ENCODE measurements around the gene MBOAT7. TPM values are rescaled to one million over a fixed set of nuclear protein-coding genes. Genes with fewer than 3 reads are reported as not detected.
"Not testable (repeated sequence)": the region's sequence is repeated elsewhere in the genome, so short reads cannot be mapped to it uniquely, and the experiment has no call there.

The MBOAT7 gene
- total RNA-seq, 1 experiment from 2014 or later = 100 TPM

GRCh38 chr19:54229146-54229545 is 39.8 kb upstream of the MBOAT7 start:
- peaks cover 2 to 3% of the 10 kb centered on the region in 2 experiments; a peak in 3 of 4 replicates for H3K4me1 Mint-ChIP-seq
- H2AK5ac ChIP-seq (ENCODE audit: insufficient read length, low read length) = no peak overlapping the region
- no peaks in the 10 kb centered on the region for H3K23me2 ChIP-seq (ENCODE audit: insufficient read length, low read depth, low read length, poor library complexity, severe bottlenecking)
- no peaks in the 10 kb centered on the region for H3K79me2 ChIP-seq (ENCODE audit: insufficient read depth, low read length)
- H2BK12ac ChIP-seq (ENCODE audit: insufficient read length, low read depth, low read length) = no peak overlapping the region
- H3K9ac ChIP-seq (ENCODE audit: extremely low read depth, insufficient read length, low read length) = no peak overlapping the region
- no peak overlapping the region for H3K4me3 Mint-ChIP-seq
- no peak overlapping the region for H4K8ac ChIP-seq (replicated peaks; ENCODE audit: insufficient read length, low read depth, low read length)
- no peaks in the 10 kb centered on the region for H3K36me3 Mint-ChIP-seq (ENCODE audit: insufficient read depth in 1 of 3, low read depth in 3 of 3)
- H2BK15ac ChIP-seq (ENCODE audit: low read depth, low read length) = no peak overlapping the region
- peaks cover 16 to 19% of the 10 kb centered on the region in 2 experiments for H3K9me3 Mint-ChIP-seq
- DNase-seq = no peak
- H3T11ph ChIP-seq (ENCODE audit: low read length) = no peak overlapping the region
- no peak overlapping the region for H3K56ac ChIP-seq (ENCODE audit: insufficient read length, low read depth, low read length)
- H3K23ac ChIP-seq (ENCODE audit: insufficient read length, low read depth, low read length) = no peak overlapping the region
- no peak overlapping the region for H2BK20ac ChIP-seq (ENCODE audit: low read depth, low read length, poor library complexity, severe bottlenecking)
- no peak overlapping the region for H3K14ac ChIP-seq (ENCODE audit: insufficient read depth, low read length)
- no CpG with 5 or more reads among the region's 8 CpGs for WGBS (ENCODE audit: extremely low coverage, insufficient read length, low lambda C conversion rate)
- H4K5ac ChIP-seq (ENCODE audit: insufficient read length, low read depth, low read length) = no peak overlapping the region
- H3K79me1 ChIP-seq (ENCODE audit: insufficient read depth, low read depth, low read length, poor library complexity, severe bottlenecking) = no peaks in the 10 kb centered on the region
- H2AFZ ChIP-seq (ENCODE audit: low read length) = no peak overlapping the region
- no peak overlapping the region for H3K18ac ChIP-seq (ENCODE audit: insufficient read length, low read depth, low read length)
- no peak overlapping the region for H4K91ac ChIP-seq (ENCODE audit: insufficient read length, low read depth, low read length)
- no peak overlapping the region for H3K4ac ChIP-seq (ENCODE audit: low read depth, low read length)
- H3K4me1 ChIP-seq (ENCODE audit: insufficient read depth, low read length) = no peaks in the 10 kb centered on the region
- TF ChIP-seq CTCF (conservative IDR thresholded peaks at IDR 0.05) = no peak
- peaks cover 68% of the 10 kb centered on the region for H3K27me3 Mint-ChIP-seq (ENCODE audit: low read depth)
- H3K27me3 ChIP-seq (ENCODE audit: insufficient read depth, low read length) = peaks cover under 1% of the 10 kb centered on the region; the same call in 1 of the 2 replicates
- H3K27ac Mint-ChIP-seq = no peak overlapping the region; a peak in 1 of 7 replicates
- no peak overlapping the region for H3K4me2 ChIP-seq (ENCODE audit: insufficient read depth, insufficient read length, low read length)
- H2BK120ac ChIP-seq (ENCODE audit: low read depth, low read length, poor library complexity, severe bottlenecking) = no peak overlapping the region
- H4K20me1 ChIP-seq (ENCODE audit: control insufficient read depth, insufficient read depth, insufficient read length) = no peaks in the 10 kb centered on the region
- H3K9me3 ChIP-seq (ENCODE audit: control insufficient read depth, low read depth, low read length) = no peaks in the 10 kb centered on the region
- no peak overlapping the region for H3K27ac ChIP-seq (ENCODE audit: insufficient read length, low read depth, low read length)
- no peak overlapping the region for H2BK5ac ChIP-seq (ENCODE audit: insufficient read length, low read length)

GRCh38 chr19:54224619-54225018 is 35.2 kb upstream of the MBOAT7 start:
- H3K14ac ChIP-seq (ENCODE audit: insufficient read depth, low read length); H2BK12ac ChIP-seq (ENCODE audit: insufficient read length, low read depth, low read length); H3K9me3 ChIP-seq (ENCODE audit: control insufficient read depth, low read depth, low read length); H3K4me3 Mint-ChIP-seq; H3K4me2 ChIP-seq (ENCODE audit: insufficient read depth, insufficient read length, low read length); H3K9ac ChIP-seq (ENCODE audit: extremely low read depth, insufficient read length, low read length); H2AFZ ChIP-seq (ENCODE audit: low read length); H3K4ac ChIP-seq (ENCODE audit: low read depth, low read length); H3K23ac ChIP-seq (ENCODE audit: insufficient read length, low read depth, low read length); H4K20me1 ChIP-seq (ENCODE audit: control insufficient read depth, insufficient read depth, insufficient read length); H3K4me1 ChIP-seq (ENCODE audit: insufficient read depth, low read length); H4K8ac ChIP-seq (replicated peaks; ENCODE audit: insufficient read length, low read depth, low read length); H2BK120ac ChIP-seq (ENCODE audit: low read depth, low read length, poor library complexity, severe bottlenecking); H3K4me1 Mint-ChIP-seq; H3K79me1 ChIP-seq (ENCODE audit: insufficient read depth, low read depth, low read length, poor library complexity, severe bottlenecking); H3K27ac ChIP-seq (ENCODE audit: insufficient read length, low read depth, low read length); H2BK5ac ChIP-seq (ENCODE audit: insufficient read length, low read length); H4K91ac ChIP-seq (ENCODE audit: insufficient read length, low read depth, low read length); H4K5ac ChIP-seq (ENCODE audit: insufficient read length, low read depth, low read length); H3K23me2 ChIP-seq (ENCODE audit: insufficient read length, low read depth, low read length, poor library complexity, severe bottlenecking); H3K56ac ChIP-seq (ENCODE audit: insufficient read length, low read depth, low read length); DNase-seq; H3K18ac ChIP-seq (ENCODE audit: insufficient read length, low read depth, low read length); H2BK15ac ChIP-seq (ENCODE audit: low read depth, low read length); H2BK20ac ChIP-seq (ENCODE audit: low read depth, low read length, poor library complexity, severe bottlenecking); H3K27me3 ChIP-seq (ENCODE audit: insufficient read depth, low read length); H3K27ac Mint-ChIP-seq; H2AK5ac ChIP-seq (ENCODE audit: insufficient read length, low read length); H3K79me2 ChIP-seq (ENCODE audit: insufficient read depth, low read length); H3T11ph ChIP-seq (ENCODE audit: low read length); H3K36me3 Mint-ChIP-seq (ENCODE audit: insufficient read depth in 1 of 3, low read depth in 3 of 3): not testable (repeated sequence)
- WGBS (ENCODE audit: extremely low coverage, insufficient read length, low lambda C conversion rate) = no CpG with 5 or more reads among the region's 10 CpGs
- H3K9me3 Mint-ChIP-seq = peaks cover 9 to 18% of the 10 kb centered on the region in 2 experiments
- H3K27me3 Mint-ChIP-seq (ENCODE audit: low read depth) = peaks cover 46% of the 10 kb centered on the region

Data from H9 (cell line).